Measurements from ENCODE around the gene ZBTB16. TPM values are rescaled to one million over a fixed set of nuclear protein-coding genes. Genes with fewer than 3 reads are reported as not detected.

ZBTB16 gene
- total RNA-seq, 1 experiment from 2014 or later = 0.21 TPM

- no peak overlapping the region for H3K4me3 ChIP-seq (ENCODE audit: low read depth in 2 of 2, low read length in 2 of 2)
- H3K9me3 ChIP-seq (ENCODE audit: control insufficient read depth, insufficient read depth, low read depth, low read length) = no peaks in the 10 kb centered on the region
- ATAC-seq (no peak), DNase-seq (ENCODE audit: low read depth, low spot score) (no peak)
- BruUV-seq (replicated peaks) = no TSS peak
- peaks cover 18% of the 10 kb centered on the region for H3K27me3 ChIP-seq (ENCODE audit: control insufficient read depth, insufficient read depth, low read length)
- intact Hi-C loops (cut with micrococcal nuclease; ENCODE audit: unreplicated experiment) (loop anchor here (5.0 kb wide), 1 partner anchor 456 kb away; no protein-coding TSS in a partner anchor), in situ Hi-C loops (cut with HindIII; ENCODE audit: low pct_unique_long_range_greater_than_20kb, low sequenced_read_pairs) (no loop called here)
- H3K36me3 ChIP-seq (ENCODE audit: control insufficient read depth, insufficient read depth, low read length) = no peaks in the 10 kb centered on the region
- POLR2A ChIA-PET = no interaction called here
- TF ChIP-seq REST (IDR thresholded peaks at IDR 0.05; ENCODE audit: insufficient read depth in 1 of 2, low read depth in 2 of 2, low read length in 1 of 2) (no peak), POLR2AphosphoS5 (IDR thresholded peaks at IDR 0.05; ENCODE audit: low read depth, low read length) (no peak)
- H3K4me1 ChIP-seq (ENCODE audit: control insufficient read depth, insufficient read depth, low read length) = no peaks in the 10 kb centered on the region
- CTCF ChIA-PET = interaction anchor here (0.9 to 1.3 kb wide), 3 partner anchors 268 to 458 kb away, joined by 3 to 8 read pairs (median 4); no protein-coding TSS in a partner anchor
- H3K27ac ChIP-seq (ENCODE audit: low read length) = no peak overlapping the region
Measured at GRCh38 chr11:114263513-114264170, 204.1 kb downstream of the ZBTB16 start.

GRCh38 chr11:114264381-114264780 lies 204.9 kb downstream of the ZBTB16 start:
- no peak for ATAC-seq
- Histone ChIP-seq H3K36me3 (ENCODE audit: control insufficient read depth, insufficient read depth, low read length) (no peaks in the 10 kb centered on the region), H3K27me3 (ENCODE audit: control insufficient read depth, insufficient read depth, low read length) (peaks cover 18% of the 10 kb centered on the region), H3K4me3 (ENCODE audit: low read depth in 2 of 2, low read length in 2 of 2) (no peak overlapping the region), H3K27ac (ENCODE audit: low read length) (no peak overlapping the region), H3K9me3 (ENCODE audit: control insufficient read depth, insufficient read depth, low read depth, low read length) (no peaks in the 10 kb centered on the region), H3K4me1 (ENCODE audit: control insufficient read depth, insufficient read depth, low read length) (no peaks in the 10 kb centered on the region)
- no TSS peak for BruUV-seq (replicated peaks)
- ChIA-PET CTCF (interaction anchor here (0.7 kb wide), 1 partner anchor 270 kb away, joined by 3 read pairs; no protein-coding TSS in a partner anchor), POLR2A (no interaction called here)
- DNase-seq (ENCODE audit: low read depth, low spot score) = no peak
- TF ChIP-seq CTCF (IDR thresholded peaks at IDR 0.05) (no peak), REST (IDR thresholded peaks at IDR 0.05; ENCODE audit: insufficient read depth in 1 of 2, low read depth in 2 of 2, low read length in 1 of 2) (no peak), SIN3A (IDR thresholded peaks at IDR 0.05; ENCODE audit: borderline replicate concordance, insufficient read depth, low read depth, low read length) (no peak), TCF7L2 (IDR thresholded peaks at IDR 0.05; ENCODE audit: low read depth, low read length) (no peak), POLR2AphosphoS5 (IDR thresholded peaks at IDR 0.05; ENCODE audit: low read depth, low read length) (no peak)
- intact Hi-C loops (cut with micrococcal nuclease; ENCODE audit: unreplicated experiment) (loop anchor here (5.0 kb wide), 1 partner anchor 457 kb away; no protein-coding TSS in a partner anchor), in situ Hi-C loops (cut with HindIII; ENCODE audit: low pct_unique_long_range_greater_than_20kb, low sequenced_read_pairs) (no loop called here)

All from Panc1 (cell line).